ENCODE results near the gene EXOC3L4. TPM values are rescaled to one million over a fixed set of nuclear protein-coding genes. Genes with fewer than 3 reads are reported as not detected.

Gene EXOC3L4
- total RNA-seq, 6 experiments from 2014 or later = 34.2 to 87.1 (median 48.1) TPM

GRCh38 chr14:103143506-103143905 is 49.0 kb downstream of the EXOC3L4 start:
- intact Hi-C loops (cut with DNase I) = no loop called here
- WGBS (ENCODE audit: insufficient coverage, low coverage, low lambda C conversion rate, missing lambda C conversion rate) = 64% methylated on average over 4 of the region's 6 CpGs

GRCh38 chr14:103144085-103144484 is 49.6 kb downstream of the EXOC3L4 start:
- no peaks in the 10 kb centered on the region for H3K27me3 ChIP-seq
- intact Hi-C loops (cut with DNase I) = no loop called here
- no peaks in the 10 kb centered on the region for H3K9me3 ChIP-seq
- 80% methylated on average over 4 of the region's 4 CpGs for WGBS (ENCODE audit: insufficient coverage, low coverage, low lambda C conversion rate, missing lambda C conversion rate)
- no peak for DNase-seq
- no peaks in the 10 kb centered on the region for H3K36me3 ChIP-seq
- H3K27ac ChIP-seq = no peak overlapping the region
- no peak overlapping the region for H3K4me3 ChIP-seq
- no peaks in the 10 kb centered on the region for H3K4me1 ChIP-seq
- ATAC-seq = no peak
- TF ChIP-seq CTCF (IDR thresholded peaks at IDR 0.05) (no peak), POLR2A (IDR thresholded peaks at IDR 0.05) (no peak)

More at GRCh38 chr14:103143506-103143905, 49.0 kb downstream of the EXOC3L4 start:
- no peak overlapping the region for H3K27ac ChIP-seq
- no peak for DNase-seq
- TF ChIP-seq POLR2A (IDR thresholded peaks at IDR 0.05) (no peak), CTCF (IDR thresholded peaks at IDR 0.05) (no peak)
- no peaks in the 10 kb centered on the region for H3K9me3 ChIP-seq
- H3K4me1 ChIP-seq = no peaks in the 10 kb centered on the region
- H3K4me3 ChIP-seq = no peak overlapping the region
- H3K27me3 ChIP-seq = no peaks in the 10 kb centered on the region
- H3K36me3 ChIP-seq = no peaks in the 10 kb centered on the region
- no peak for ATAC-seq

GRCh38 chr14:103146141-103146709 is 51.7 kb downstream of the EXOC3L4 start:
- no peaks in the 10 kb centered on the region for H3K4me1 ChIP-seq
- H3K4me3 ChIP-seq = no peak overlapping the region
- TF ChIP-seq CTCF (IDR thresholded peaks at IDR 0.05) (no peak), POLR2A (IDR thresholded peaks at IDR 0.05) (no peak)
- peak in 1 of 4 donors; percentile 23 for ATAC-seq
- H3K27ac ChIP-seq = no peak overlapping the region
- no peaks in the 10 kb centered on the region for H3K9me3 ChIP-seq
- WGBS (ENCODE audit: insufficient coverage, low coverage, low lambda C conversion rate, missing lambda C conversion rate) = 91% methylated on average over 12 of the region's 19 CpGs
- intact Hi-C loops (cut with DNase I) = no loop called here
- no peaks in the 10 kb centered on the region for H3K27me3 ChIP-seq
- no peak for DNase-seq
- no peaks in the 10 kb centered on the region for H3K36me3 ChIP-seq

- intact Hi-C loops (cut with DNase I) = no loop called here
- TF ChIP-seq CTCF (IDR thresholded peaks at IDR 0.05) (no peak), POLR2A (IDR thresholded peaks at IDR 0.05) (no peak)
- WGBS (ENCODE audit: insufficient coverage, low coverage, low lambda C conversion rate, missing lambda C conversion rate) = 72% methylated on average over 6 of the region's 10 CpGs
Measured at GRCh38 chr14:103149351-103150237, 55.1 kb downstream of the EXOC3L4 start.

More at GRCh38 chr14:103149351-103150237, 55.1 kb downstream of the EXOC3L4 start:
- Histone ChIP-seq H3K27ac (no peak overlapping the region), H3K9me3 (no peaks in the 10 kb centered on the region), H3K27me3 (no peaks in the 10 kb centered on the region), H3K4me1 (peaks cover 0 to 1% (median 0%) of the 10 kb centered on the region in 4 donors), H3K36me3 (no peaks in the 10 kb centered on the region), H3K4me3 (no peak overlapping the region)
- DNase-seq (no peak), ATAC-seq (no peak)

Data from right lobe of liver (tissue), 6 donors.